Stimulated activated CD4-positive, alpha-beta T cell treated with anti-CD3 and anti-CD28 coated beads, Interleukin-4, amount 100 ng/mL, for 24 hours (primary cell): Measurements from ENCODE around the gene PARD3B.

Experiments used
- DNase-seq: peaks from one replicate; pipeline ENCODE4 v3.0.0-alpha.2; 2020

PARD3B gene

GRCh38 chr2:205650931-205651330 is 1105.7 kb downstream of the PARD3B start:
- DNase-seq = no peak

GRCh38 chr2:205651719-205652118 is 1106.4 kb downstream of the PARD3B start:
- no peak for DNase-seq

- no peak for DNase-seq
These were observed 1109.8 kb downstream of the PARD3B start for GRCh38 chr2:205654878-205655605.

- DNase-seq = no peak
These were observed 1110.6 kb downstream of the PARD3B start for GRCh38 chr2:205655779-205656456.

GRCh38 chr2:205656461-205656860 is 1111.2 kb downstream of the PARD3B start:
- DNase-seq = no peak

- no peak for DNase-seq
These were observed 1111.7 kb downstream of the PARD3B start for GRCh38 chr2:205656941-205657340.

- no peak for DNase-seq
These were observed 1112.3 kb downstream of the PARD3B start for GRCh38 chr2:205657579-205657978.

- DNase-seq = no peak
These were observed 1112.8 kb downstream of the PARD3B start for GRCh38 chr2:205658068-205658467.

GRCh38 chr2:205658572-205658971 is 1113.3 kb downstream of the PARD3B start:
- no peak for DNase-seq

- no peak for DNase-seq
These were observed 1114.6 kb downstream of the PARD3B start for GRCh38 chr2:205659922-205660321.

GRCh38 chr2:205660521-205661124 is 1115.3 kb downstream of the PARD3B start:
- DNase-seq = peak; percentile 25

- DNase-seq = no peak
These were observed 1116.0 kb downstream of the PARD3B start for GRCh38 chr2:205661281-205661680.

- DNase-seq = no peak
These were observed 1117.1 kb downstream of the PARD3B start for GRCh38 chr2:205662206-205662965.

GRCh38 chr2:205665791-205666190 is 1120.5 kb downstream of the PARD3B start:
- no peak for DNase-seq
